HG03066 (cell line): Measurements from ENCODE around the gene EFNA3.

ENCODE experiments used
- ATAC-seq: cut with Tn5 transposase; IDR thresholded peaks from one replicate; pipeline ENCODE4 v1.9.1; 2021; ENCODE audit warnings: low read depth; ENCODE audit not compliant: unreplicated experiment

Gene EFNA3

GRCh38 chr1:155064832-155065429 lies 13.7 kb upstream of the EFNA3 start:
- ATAC-seq: no peak

GRCh38 chr1:155066777-155067176 lies 11.9 kb upstream of the EFNA3 start:
- ATAC-seq: no peak

- ATAC-seq: no peak
These were observed 10.0 kb upstream of the EFNA3 start for GRCh38 chr1:155068599-155068998.

GRCh38 chr1:155069551-155070157 lies 9.0 kb upstream of the EFNA3 start:
- no peak for ATAC-seq

GRCh38 chr1:155070158-155070621 lies 8.4 kb upstream of the EFNA3 start:
- ATAC-seq: no peak

- no peak for ATAC-seq
These were observed 7.7 kb upstream of the EFNA3 start for GRCh38 chr1:155070721-155071569.

GRCh38 chr1:155071701-155072100 lies 6.9 kb upstream of the EFNA3 start:
- ATAC-seq: no peak

- no peak for ATAC-seq
These were observed 5.9 kb upstream of the EFNA3 start for GRCh38 chr1:155072531-155073289.

GRCh38 chr1:155073377-155074242 lies 5.0 kb upstream of the EFNA3 start:
- no peak for ATAC-seq

- ATAC-seq: no peak
These were observed 3.1 kb upstream of the EFNA3 start for GRCh38 chr1:155075535-155075934.

GRCh38 chr1:155076371-155076770 lies 2.3 kb upstream of the EFNA3 start:
- no peak for ATAC-seq

GRCh38 chr1:155077346-155077745 lies 1.3 kb upstream of the EFNA3 start:
- ATAC-seq: no peak

GRCh38 chr1:155077758-155078445 lies 735 bp upstream of the EFNA3 start:
- no peak for ATAC-seq

GRCh38 chr1:155079210-155079486 lies 511 bp downstream of the EFNA3 start:
- ATAC-seq: no peak

GRCh38 chr1:155079487-155080311 lies 1.1 kb downstream of the EFNA3 start:
- ATAC-seq: no peak

- no peak for ATAC-seq
These were observed 1.9 kb downstream of the EFNA3 start for GRCh38 chr1:155080312-155081228.

GRCh38 chr1:155081472-155082300 lies 3.0 kb downstream of the EFNA3 start:
- ATAC-seq: no peak
